Liver (tissue), 9 donors: Measurements from ENCODE around the gene ADARB1. TPM values are rescaled to one million over a fixed set of nuclear protein-coding genes. Genes with fewer than 3 reads are reported as not detected.

Experiments used
- DNase-seq: peaks from one replicate; pipeline ENCODE4 v3.0.0-alpha.2; 2017; ENCODE audit warnings: low spot score
- H3K27ac ChIP-seq, 2 donors: one replicate each; pipeline ENCODE4 v1.7.0; 2013; ENCODE audit warnings: inconsistent platforms in 2 of 2, low read length in 2 of 2, control low read depth in 1 of 2, low read depth in 1 of 2, mild to moderate bottlenecking in 1 of 2
- H3K27me3 ChIP-seq, 4 donors: one replicate each; pipeline versions ENCODE4 v1.6.1 to v1.7.0; 2013; ENCODE audit warnings: low read length in 3 of 4, inconsistent platforms in 1 of 4, mild to moderate bottlenecking in 1 of 4, moderate library complexity in 1 of 4; ENCODE audit not compliant: control insufficient read depth in 4 of 4, insufficient read depth in 4 of 4
- H3K36me3 ChIP-seq, 4 donors: one replicate each; pipeline versions ENCODE4 v1.6.1 to v1.7.0; 2013; ENCODE audit warnings: low read length in 3 of 4, mild to moderate bottlenecking in 3 of 4, low read depth in 1 of 4, moderate library complexity in 1 of 4; ENCODE audit not compliant: control insufficient read depth in 4 of 4, insufficient read depth in 3 of 4
- H3K4me1 ChIP-seq, 4 donors: one replicate each; pipeline versions ENCODE4 v1.6.1 to v1.7.0; 2013; ENCODE audit warnings: low read length in 3 of 4, mild to moderate bottlenecking in 3 of 4, moderate library complexity in 1 of 4; ENCODE audit not compliant: control insufficient read depth in 4 of 4, insufficient read depth in 4 of 4
- H3K4me3 ChIP-seq, 3 donors: one replicate each; pipeline versions ENCODE4 v1.6.1 to v1.7.0; 2013; ENCODE audit warnings: low read length in 3 of 3, control low read depth in 1 of 3, low read depth in 1 of 3, mild to moderate bottlenecking in 1 of 3
- H3K9ac ChIP-seq, 2 donors: one replicate each; pipeline ENCODE4 v1.7.0; 2013; ENCODE audit warnings: low read length in 2 of 2, mild to moderate bottlenecking in 2 of 2, moderate library complexity in 2 of 2, control low read depth in 1 of 2, low read depth in 1 of 2
- H3K9me3 ChIP-seq, 4 donors: one replicate each; pipeline versions ENCODE4 v1.6.1 to v1.7.0; 2013; ENCODE audit warnings: low read length in 3 of 4; ENCODE audit not compliant: control insufficient read depth in 4 of 4
- ATF3 ChIP-seq: IDR thresholded peaks from 2 replicates; pipeline ENCODE4 v1.6.1; 2016; ENCODE audit warnings: antibody characterized with exemption
- EGR1 ChIP-seq, 2 donors: IDR thresholded peaks; 2 replicates each; pipeline ENCODE4 v1.6.1; 2016 to 2018; ENCODE audit warnings: antibody characterized with exemption in 2 of 2, low read depth in 2 of 2
- FOXA1 ChIP-seq: IDR thresholded peaks from 2 replicates; pipeline ENCODE4 v1.6.1; 2016; ENCODE audit warnings: antibody characterized with exemption
- FOXA2 ChIP-seq: IDR thresholded peaks from 2 replicates; pipeline ENCODE4 v1.6.1; 2016; ENCODE audit warnings: antibody characterized with exemption
- GABPA ChIP-seq, 2 donors: IDR thresholded peaks in 1 of 2; conservative IDR thresholded peaks in 1 of 2; 2 replicates each; pipeline ENCODE4 v1.6.1; 2016; ENCODE audit warnings: antibody characterized with exemption in 2 of 2, mild to moderate bottlenecking in 1 of 2, moderate library complexity in 1 of 2
- HNF4A ChIP-seq, 2 donors: conservative IDR thresholded peaks; 2 replicates each; pipeline ENCODE4 v1.6.1; 2016; ENCODE audit warnings: antibody characterized with exemption in 2 of 2, mild to moderate bottlenecking in 2 of 2
- HNF4G ChIP-seq: IDR thresholded peaks from 2 replicates; pipeline ENCODE4 v1.6.1; 2016; ENCODE audit warnings: antibody characterized with exemption
- JUND ChIP-seq, 2 donors: IDR thresholded peaks; 2 replicates each; pipeline ENCODE4 v1.6.1; 2016; ENCODE audit warnings: antibody characterized with exemption in 2 of 2
- NR2F2 ChIP-seq: IDR thresholded peaks from 2 replicates; pipeline ENCODE4 v1.6.1; 2016; ENCODE audit warnings: antibody characterized with exemption
- RAD21 ChIP-seq, 2 donors: IDR thresholded peaks; 2 replicates each; pipeline ENCODE4 v1.6.1; 2016; ENCODE audit warnings: antibody characterized with exemption in 2 of 2, mild to moderate bottlenecking in 2 of 2
- RXRA ChIP-seq, 2 donors: IDR thresholded peaks; 2 replicates each; pipeline ENCODE4 v1.6.1; 2017 to 2018; ENCODE audit warnings: antibody characterized with exemption in 2 of 2, mild to moderate bottlenecking in 1 of 2
- SP1 ChIP-seq: IDR thresholded peaks from 2 replicates; pipeline ENCODE4 v1.6.1; 2018; ENCODE audit warnings: antibody characterized with exemption, mild to moderate bottlenecking
- TAF1 ChIP-seq: conservative IDR thresholded peaks from 2 replicates; pipeline ENCODE4 v1.6.1; 2016; ENCODE audit warnings: antibody characterized with exemption, mild to moderate bottlenecking
- YY1 ChIP-seq: IDR thresholded peaks from 2 replicates; pipeline ENCODE4 v1.6.1; 2016; ENCODE audit warnings: antibody characterized with exemption, mild to moderate bottlenecking
- ZBTB33 ChIP-seq: IDR thresholded peaks from 2 replicates; pipeline ENCODE4 v1.6.1; 2016; ENCODE audit warnings: antibody characterized with exemption
- WGBS: extraction: QIAGEN DNeasy Blood & Tissue Kit; methylation state at CpG from one replicate; pipeline ENCODE4 v1.1.7; 2013; 5-methylcytosine and 5-hydroxymethylcytosine counted together
- polyA plus RNA-seq, 2 donors: library from polyadenylated mRNA; stranded (reverse) in 1 of 2; unstranded in 1 of 2; fragments of 200-250 nt in 1 of 2; fragments of >200 nt in 1 of 2; fragmentation: Nextera tagmentation in 1 of 2; extraction: Ambion mirVana in 1 of 2; gene quantifications; one replicate each; pipeline versions ENCODE4 v1.2.1 to v1.2.3, GENCODE V29; 2013 to 2015
- total RNA-seq, 2 donors: library from RNA; depleted of rRNA; stranded (reverse); fragments of >200 nt; gene quantifications; one replicate each; pipeline ENCODE4 v1.2.3, GENCODE V29; 2014
- TF ChIP-seq, protein P1 (sequence below): IDR thresholded peaks from 2 replicates; pipeline ENCODE4 v1.6.1; 2016; ENCODE audit warnings: antibody characterized with exemption
- TF ChIP-seq, protein P2 (sequence below): fragments of 150-350 bp; IDR thresholded peaks from 2 replicates; pipeline ENCODE4 v1.5.1; 2017; ENCODE audit warnings: improper control_type of control experiment, low read depth, low read length; ENCODE audit not compliant: missing input control
- TF ChIP-seq, protein P3 (sequence below): IDR thresholded peaks from 2 replicates; pipeline ENCODE4 v1.6.1; 2016; ENCODE audit warnings: antibody characterized with exemption, mild to moderate bottlenecking
- donor health status: healthy.
- donor health status: healthy.
- donor health status: healthy.
- donor health status: healthy.
- donor health status: healthy.

ADARB1 gene
- total and polyA plus RNA-seq, 4 donors = 1.6 to 7.8 (median 2.9) TPM

DNA sequence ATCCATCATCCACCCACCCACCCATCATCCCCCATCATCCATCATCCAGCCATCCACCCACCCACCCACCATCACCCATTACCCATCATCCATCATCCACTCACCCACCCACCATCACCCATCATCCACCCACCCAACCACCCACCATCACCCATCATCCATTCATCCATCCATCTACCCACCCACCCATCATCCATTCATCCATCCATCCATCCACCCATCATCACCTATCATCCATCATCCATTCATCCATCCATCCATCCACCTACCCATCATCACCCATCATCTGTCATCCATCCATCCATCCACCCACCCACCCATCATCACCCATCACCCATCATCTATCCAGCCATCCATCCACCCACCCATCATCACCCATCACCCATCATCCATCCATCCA, 81.5 kb downstream of the ADARB1 start (continued):
- TF ChIP-seq ZBTB33 (no peak), RAD21 (IDR thresholded peaks at IDR 0.05) (no peak), FOXA2 (no peak), YY1 (no peak), ATF3 (no peak), SP1 (no peak), RXRA (IDR thresholded peaks at IDR 0.05) (no peak), HNF4G (no peak), EGR1 (IDR thresholded peaks at IDR 0.05; ENCODE audit: low read depth in 2 of 2) (no peak)
- TF ChIP-seq, protein P1, sequence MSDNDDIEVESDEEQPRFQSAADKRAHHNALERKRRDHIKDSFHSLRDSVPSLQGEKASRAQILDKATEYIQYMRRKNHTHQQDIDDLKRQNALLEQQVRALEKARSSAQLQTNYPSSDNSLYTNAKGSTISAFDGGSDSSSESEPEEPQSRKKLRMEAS = no peak

- no peaks in the 10 kb centered on the region for H3K9me3 ChIP-seq
- H3K9ac ChIP-seq = no peak overlapping the region
- no peak overlapping the region for H3K27ac ChIP-seq
- TF ChIP-seq FOXA2 (no peak), TAF1 (no peak), JUND (IDR thresholded peaks at IDR 0.05) (no peak), HNF4A (conservative IDR thresholded peaks at IDR 0.05) (no peak), SP1 (no peak), ZBTB33 (no peak), RAD21 (IDR thresholded peaks at IDR 0.05) (no peak), HNF4G (no peak), NR2F2 (no peak), EGR1 (IDR thresholded peaks at IDR 0.05; ENCODE audit: low read depth in 2 of 2) (no peak), FOXA1 (no peak), GABPA (IDR thresholded peaks at IDR 0.05 in 1 of 2, conservative IDR thresholded peaks at IDR 0.05 in 1 of 2) (no peak), RXRA (IDR thresholded peaks at IDR 0.05) (no peak), YY1 (no peak)
- TF ChIP-seq, protein P2, sequence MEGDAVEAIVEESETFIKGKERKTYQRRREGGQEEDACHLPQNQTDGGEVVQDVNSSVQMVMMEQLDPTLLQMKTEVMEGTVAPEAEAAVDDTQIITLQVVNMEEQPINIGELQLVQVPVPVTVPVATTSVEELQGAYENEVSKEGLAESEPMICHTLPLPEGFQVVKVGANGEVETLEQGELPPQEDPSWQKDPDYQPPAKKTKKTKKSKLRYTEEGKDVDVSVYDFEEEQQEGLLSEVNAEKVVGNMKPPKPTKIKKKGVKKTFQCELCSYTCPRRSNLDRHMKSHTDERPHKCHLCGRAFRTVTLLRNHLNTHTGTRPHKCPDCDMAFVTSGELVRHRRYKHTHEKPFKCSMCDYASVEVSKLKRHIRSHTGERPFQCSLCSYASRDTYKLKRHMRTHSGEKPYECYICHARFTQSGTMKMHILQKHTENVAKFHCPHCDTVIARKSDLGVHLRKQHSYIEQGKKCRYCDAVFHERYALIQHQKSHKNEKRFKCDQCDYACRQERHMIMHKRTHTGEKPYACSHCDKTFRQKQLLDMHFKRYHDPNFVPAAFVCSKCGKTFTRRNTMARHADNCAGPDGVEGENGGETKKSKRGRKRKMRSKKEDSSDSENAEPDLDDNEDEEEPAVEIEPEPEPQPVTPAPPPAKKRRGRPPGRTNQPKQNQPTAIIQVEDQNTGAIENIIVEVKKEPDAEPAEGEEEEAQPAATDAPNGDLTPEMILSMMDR = no peak
- TF ChIP-seq, protein P3, sequence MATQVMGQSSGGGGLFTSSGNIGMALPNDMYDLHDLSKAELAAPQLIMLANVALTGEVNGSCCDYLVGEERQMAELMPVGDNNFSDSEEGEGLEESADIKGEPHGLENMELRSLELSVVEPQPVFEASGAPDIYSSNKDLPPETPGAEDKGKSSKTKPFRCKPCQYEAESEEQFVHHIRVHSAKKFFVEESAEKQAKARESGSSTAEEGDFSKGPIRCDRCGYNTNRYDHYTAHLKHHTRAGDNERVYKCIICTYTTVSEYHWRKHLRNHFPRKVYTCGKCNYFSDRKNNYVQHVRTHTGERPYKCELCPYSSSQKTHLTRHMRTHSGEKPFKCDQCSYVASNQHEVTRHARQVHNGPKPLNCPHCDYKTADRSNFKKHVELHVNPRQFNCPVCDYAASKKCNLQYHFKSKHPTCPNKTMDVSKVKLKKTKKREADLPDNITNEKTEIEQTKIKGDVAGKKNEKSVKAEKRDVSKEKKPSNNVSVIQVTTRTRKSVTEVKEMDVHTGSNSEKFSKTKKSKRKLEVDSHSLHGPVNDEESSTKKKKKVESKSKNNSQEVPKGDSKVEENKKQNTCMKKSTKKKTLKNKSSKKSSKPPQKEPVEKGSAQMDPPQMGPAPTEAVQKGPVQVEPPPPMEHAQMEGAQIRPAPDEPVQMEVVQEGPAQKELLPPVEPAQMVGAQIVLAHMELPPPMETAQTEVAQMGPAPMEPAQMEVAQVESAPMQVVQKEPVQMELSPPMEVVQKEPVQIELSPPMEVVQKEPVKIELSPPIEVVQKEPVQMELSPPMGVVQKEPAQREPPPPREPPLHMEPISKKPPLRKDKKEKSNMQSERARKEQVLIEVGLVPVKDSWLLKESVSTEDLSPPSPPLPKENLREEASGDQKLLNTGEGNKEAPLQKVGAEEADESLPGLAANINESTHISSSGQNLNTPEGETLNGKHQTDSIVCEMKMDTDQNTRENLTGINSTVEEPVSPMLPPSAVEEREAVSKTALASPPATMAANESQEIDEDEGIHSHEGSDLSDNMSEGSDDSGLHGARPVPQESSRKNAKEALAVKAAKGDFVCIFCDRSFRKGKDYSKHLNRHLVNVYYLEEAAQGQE = no peak
- 96% methylated on average over 3 of the region's 3 CpGs for WGBS
- H3K4me3 ChIP-seq = no peak overlapping the region
- H3K27me3 ChIP-seq = no peaks in the 10 kb centered on the region
- DNase-seq = peak; percentile 22
- no peaks in the 10 kb centered on the region for H3K36me3 ChIP-seq
- no peaks in the 10 kb centered on the region for H3K4me1 ChIP-seq
Observed at GRCh38 chr21:45156459-45156858, 82.1 kb downstream of the ADARB1 start.
